ENCODE data around the gene RAPGEF2. TPM values are rescaled to one million over a fixed set of nuclear protein-coding genes. Genes with fewer than 3 reads are reported as not detected.

The RAPGEF2 gene
- total and polyA plus RNA-seq, 7 donors, result 4.6 to 35.2 (median 20.4) TPM

DNA sequence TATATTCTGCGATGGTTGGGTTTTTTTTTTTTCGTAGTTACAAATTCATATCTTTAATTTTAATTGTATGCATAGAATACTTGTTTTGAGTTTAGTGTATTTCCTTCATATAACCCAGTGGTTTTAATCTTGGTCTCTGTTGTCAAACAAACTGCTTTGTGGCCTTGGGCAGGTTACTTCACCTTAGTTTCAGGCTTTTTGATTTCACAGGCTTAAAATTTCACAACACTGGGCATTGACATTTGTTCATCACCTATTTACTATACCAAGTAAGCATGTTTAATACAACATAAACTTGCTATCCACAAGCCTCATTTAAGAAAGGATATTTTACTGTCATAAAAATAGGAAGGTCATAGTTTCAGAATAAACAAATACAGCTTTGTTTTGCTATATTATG is 14.7 kb downstream of the RAPGEF2 start:
- 73 to 90% (median 82%) methylated on average over 2 of the region's 2 CpGs for WGBS, 3 donors
- ATAC-seq (no peak), DNase-seq (no peak)
- Histone ChIP-seq H3K27me3 (ENCODE audit: insufficient read depth in 3 of 3, low read length in 2 of 3) (no peaks in the 10 kb centered on the region), H3K9me3 (no peaks in the 10 kb centered on the region), H3K4me3 (no peak overlapping the region), H3K36me3 (ENCODE audit: insufficient read depth in 1 of 2, low read depth in 1 of 2) (no peaks in the 10 kb centered on the region), H3K27ac (no peak overlapping the region), H3K4me1 (peaks cover 20% of the 10 kb centered on the region)
- intact Hi-C loops (cut with DNase I), result no loop called here
- TF ChIP-seq, protein P1, sequence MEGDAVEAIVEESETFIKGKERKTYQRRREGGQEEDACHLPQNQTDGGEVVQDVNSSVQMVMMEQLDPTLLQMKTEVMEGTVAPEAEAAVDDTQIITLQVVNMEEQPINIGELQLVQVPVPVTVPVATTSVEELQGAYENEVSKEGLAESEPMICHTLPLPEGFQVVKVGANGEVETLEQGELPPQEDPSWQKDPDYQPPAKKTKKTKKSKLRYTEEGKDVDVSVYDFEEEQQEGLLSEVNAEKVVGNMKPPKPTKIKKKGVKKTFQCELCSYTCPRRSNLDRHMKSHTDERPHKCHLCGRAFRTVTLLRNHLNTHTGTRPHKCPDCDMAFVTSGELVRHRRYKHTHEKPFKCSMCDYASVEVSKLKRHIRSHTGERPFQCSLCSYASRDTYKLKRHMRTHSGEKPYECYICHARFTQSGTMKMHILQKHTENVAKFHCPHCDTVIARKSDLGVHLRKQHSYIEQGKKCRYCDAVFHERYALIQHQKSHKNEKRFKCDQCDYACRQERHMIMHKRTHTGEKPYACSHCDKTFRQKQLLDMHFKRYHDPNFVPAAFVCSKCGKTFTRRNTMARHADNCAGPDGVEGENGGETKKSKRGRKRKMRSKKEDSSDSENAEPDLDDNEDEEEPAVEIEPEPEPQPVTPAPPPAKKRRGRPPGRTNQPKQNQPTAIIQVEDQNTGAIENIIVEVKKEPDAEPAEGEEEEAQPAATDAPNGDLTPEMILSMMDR (IDR thresholded peaks at IDR 0.05), result no peak

- DNase-seq (no peak), ATAC-seq (no peak)
- Histone ChIP-seq H3K36me3 (ENCODE audit: insufficient read depth in 1 of 2, low read depth in 1 of 2) (no peaks in the 10 kb centered on the region), H3K4me3 (no peak overlapping the region), H3K27ac (no peak overlapping the region), H3K9me3 (no peaks in the 10 kb centered on the region), H3K27me3 (ENCODE audit: insufficient read depth in 3 of 3, low read length in 2 of 3) (no peaks in the 10 kb centered on the region), H3K4me1 (peaks cover 21% of the 10 kb centered on the region)
- TF ChIP-seq, protein P1 (IDR thresholded peaks at IDR 0.05), result no peak
- 71 to 79% (median 78%) methylated on average over 2 of the region's 2 CpGs for WGBS, 3 donors
- intact Hi-C loops (cut with DNase I), result no loop called here
Observed at GRCh38 chr4:159117968-159118367, 15.1 kb downstream of the RAPGEF2 start.

- TF ChIP-seq, protein P1 (IDR thresholded peaks at IDR 0.05), result no peak
- WGBS, 3 donors, result 95 to 100% (median 98%) methylated on average over 2 of the region's 2 CpGs
- Histone ChIP-seq H3K9me3 (no peaks in the 10 kb centered on the region), H3K27me3 (ENCODE audit: insufficient read depth in 3 of 3, low read length in 2 of 3) (no peaks in the 10 kb centered on the region), H3K4me3 (no peak overlapping the region), H3K27ac (no peak overlapping the region), H3K4me1 (peaks cover 32% of the 10 kb centered on the region), H3K36me3 (ENCODE audit: insufficient read depth in 1 of 2, low read depth in 1 of 2) (no peaks in the 10 kb centered on the region)
- DNase-seq (no peak), ATAC-seq (no peak)
- intact Hi-C loops (cut with DNase I), result no loop called here
Observed at GRCh38 chr4:159121371-159121770, 18.5 kb downstream of the RAPGEF2 start.

DNA sequence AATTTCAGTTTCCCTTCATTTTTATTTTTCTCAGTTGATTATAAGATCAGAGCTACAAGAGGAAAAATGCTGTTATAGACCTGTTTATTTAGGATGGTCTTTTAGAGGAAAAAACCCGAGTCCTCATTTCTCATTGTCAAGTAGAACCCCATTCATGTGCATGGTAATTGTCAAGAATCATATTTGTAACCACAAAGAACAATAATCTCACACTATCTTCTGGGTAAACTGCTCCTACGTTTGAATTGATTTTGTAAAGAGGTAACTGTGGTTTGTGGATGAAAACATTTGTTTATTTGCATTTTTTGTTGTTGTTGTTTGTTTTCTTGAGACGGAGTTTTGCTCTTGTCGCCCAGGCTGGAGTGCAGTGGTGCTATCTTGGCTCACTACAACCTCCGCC is 23.8 kb downstream of the RAPGEF2 start:
- DNase-seq, result no peak
- Histone ChIP-seq H3K4me1 (peaks cover 17% of the 10 kb centered on the region), H3K27ac (no peak overlapping the region), H3K9me3 (no peaks in the 10 kb centered on the region), H3K27me3 (ENCODE audit: insufficient read depth in 3 of 3, low read length in 2 of 3) (no peaks in the 10 kb centered on the region), H3K4me3 (no peak overlapping the region), H3K36me3 (ENCODE audit: insufficient read depth in 1 of 2, low read depth in 1 of 2) (no peaks in the 10 kb centered on the region)
- intact Hi-C loops (cut with DNase I), result no loop called here
- WGBS, 3 donors, result 92 to 93% (median 92%) methylated on average over 5 of the region's 5 CpGs
- TF ChIP-seq, protein P1 (IDR thresholded peaks at IDR 0.05), result no peak
- no peak for ATAC-seq

- Histone ChIP-seq H3K4me3 (no peak overlapping the region), H3K27ac (no peak overlapping the region), H3K36me3 (ENCODE audit: insufficient read depth in 1 of 2, low read depth in 1 of 2) (no peaks in the 10 kb centered on the region), H3K27me3 (ENCODE audit: insufficient read depth in 3 of 3, low read length in 2 of 3) (no peaks in the 10 kb centered on the region), H3K4me1 (peaks cover 25% of the 10 kb centered on the region), H3K9me3 (no peaks in the 10 kb centered on the region)
- WGBS, 3 donors, result 86 to 90% (median 89%) methylated on average over 4 of the region's 4 CpGs
- DNase-seq, result no peak
- TF ChIP-seq, protein P1 (IDR thresholded peaks at IDR 0.05), result no peak
- intact Hi-C loops (cut with DNase I), result no loop called here
- no peak for ATAC-seq
Observed at GRCh38 chr4:159127745-159128518, 25.1 kb downstream of the RAPGEF2 start.
